Esophagus squamous epithelium (tissue), 4 donors: ENCODE data around the gene ARFGAP3.

ENCODE experiments used
- CTCF ChIP-seq, 6 experiments: fragments of 450-650 bp in 4 of 6; fragments of 200-600 bp in 2 of 6; sonication (generic) in 2 of 6; IDR thresholded peaks; one replicate each; pipeline ENCODE4 v1.5.1; 2016 to 2019; ENCODE audit warnings: antibody characterized with exemption in 6 of 6, mild to moderate bottlenecking in 4 of 6, moderate library complexity in 4 of 6
- POLR2A ChIP-seq, 4 donors: fragments of 450-650 bp; IDR thresholded peaks; one replicate each; pipeline ENCODE4 v1.6.1; 2017; ENCODE audit warnings: antibody characterized with exemption in 4 of 4, mild to moderate bottlenecking in 4 of 4, moderate library complexity in 3 of 4

GRCh38 chr22:42786606-42787356, 70.3 kb downstream of the ARFGAP3 start:
- no peak for TF ChIP-seq CTCF (IDR thresholded peaks at IDR 0.05)
- no peak for TF ChIP-seq POLR2A (IDR thresholded peaks at IDR 0.05)
